A549 (cell line): Measurements from ENCODE around the gene TRIM58. TPM values are rescaled to one million over a fixed set of nuclear protein-coding genes. Genes with fewer than 3 reads are reported as not detected.

Source experiments
- ATAC-seq, 2 experiments: fragments of 200-7000 bp in 1 of 2; fragments of >200 bp in 1 of 2; cut with Nextera tagmentation in 1 of 2; cut with Tn5 transposase in 1 of 2; 3 replicates each; pipeline versions ENCODE4 v1.8.0 to v1.9.1; 2018 to 2020; ENCODE audit warnings: mild to moderate bottlenecking in 1 of 2, moderate library complexity in 1 of 2
- CTCF ChIA-PET: fragments of 300-600 bp; sonication (Branson Sonifier 250); formaldehyde crosslinking; extraction: SDS; loops from one replicate; lab custom pipeline; 2021; ENCODE audit warnings: antibody characterized with exemption, inconsistent platforms; lab: Yijun Ruan, JAX
- POLR2A ChIA-PET: fragments of 350-600 bp; formaldehyde crosslinking; extraction: SDS; loops from one replicate; lab custom pipeline; 2021; ENCODE audit warnings: antibody characterized with exemption, inconsistent platforms; lab: Yijun Ruan, JAX
- DNase-seq, 2 experiments: peaks; one replicate each; pipeline versions ENCODE4 v3.0.0 to v3.0.0-alpha.2; 2011 to 2016; ENCODE audit warnings: low read depth in 1 of 2, low spot score in 1 of 2
- FAIRE-seq: peaks from 2 replicates; lab custom pipeline; 2011; peaks lifted over from hg19 to GRCh38; lab: Jason Lieb, UNC
- H3K27ac ChIP-seq, 2 experiments: fragments of >200 bp; sonication (Bioruptor Twin); formaldehyde crosslinking; 3 replicates each; pipeline ENCODE4 v1.5.1; 2016 to 2017
- H3K4me1 ChIP-seq: fragments of >200 bp; sonication (Bioruptor Twin); formaldehyde crosslinking; 3 replicates; pipeline ENCODE4 v1.6.1; 2016
- H3K4me2 ChIP-seq: fragments of >200 bp; sonication (Bioruptor Twin); formaldehyde crosslinking; 3 replicates; pipeline ENCODE4 v1.6.1; 2016
- H3K4me3 ChIP-seq: fragments of >200 bp; sonication (Bioruptor Twin); formaldehyde crosslinking; 3 replicates; pipeline ENCODE4 v1.5.1; 2016
- H3K9me3 ChIP-seq: fragments of >200 bp; sonication (Bioruptor Twin); formaldehyde crosslinking; 3 replicates; pipeline ENCODE4 v1.6.1; 2016
- ATOH8 ChIP-seq: fragments of 250-450 bp; sonication (Bioruptor Pico); IDR thresholded peaks from 2 replicates; pipeline ENCODE4 v1.5.0; 2020; ENCODE audit warnings: low read depth, mild to moderate bottlenecking, moderate library complexity
- CBX2 ChIP-seq: fragments of 200-600 bp; sonication (generic); IDR thresholded peaks from 2 replicates; pipeline ENCODE4 v1.6.1; 2016; ENCODE audit warnings: low read depth, mild to moderate bottlenecking, borderline replicate concordance
- CBX8 ChIP-seq: fragments of 200-600 bp; sonication (generic); IDR thresholded peaks from 2 replicates; pipeline ENCODE4 v1.6.1; 2016
- EHF ChIP-seq: fragments of 250-450 bp; sonication (Bioruptor Pico); IDR thresholded peaks from 2 replicates; pipeline ENCODE4 v1.5.0; 2020; ENCODE audit warnings: mild to moderate bottlenecking
- EHMT2 ChIP-seq: fragments of 200-600 bp; sonication (generic); IDR thresholded peaks from 2 replicates; pipeline ENCODE4 v1.6.1; 2016; ENCODE audit warnings: antibody characterized with exemption, low read depth, mild to moderate bottlenecking, moderate library complexity
- EP300 ChIP-seq, 2 experiments: fragments of >200 bp; sonication (Bioruptor Twin); formaldehyde crosslinking; IDR thresholded peaks; 2 replicates in 1 of 2; 3 replicates in 1 of 2; pipeline ENCODE4 v1.6.1; 2016 to 2017
- ESRRA ChIP-seq: fragments of 150-350 bp; IDR thresholded peaks from 2 replicates; pipeline ENCODE4 v1.6.1; 2014; ENCODE audit warnings: mild to moderate bottlenecking, low read length, borderline replicate concordance
- HDAC2 ChIP-seq: fragments of 200-600 bp; sonication (generic); IDR thresholded peaks from 2 replicates; pipeline ENCODE4 v1.6.1; 2016
- HEYL ChIP-seq: fragments of 250-450 bp; sonication (Bioruptor Pico); IDR thresholded peaks from 2 replicates; pipeline ENCODE4 v1.8.0; 2021; ENCODE audit warnings: mild to moderate bottlenecking, moderate library complexity
- HOXA7 ChIP-seq: fragments of 250-450 bp; sonication (Bioruptor Pico); IDR thresholded peaks from 2 replicates; pipeline ENCODE4 v1.5.0; 2020; ENCODE audit warnings: mild to moderate bottlenecking, moderate library complexity
- HOXB5 ChIP-seq: fragments of 250-450 bp; sonication (Bioruptor Pico); IDR thresholded peaks from 2 replicates; pipeline ENCODE4 v1.5.0; 2020; ENCODE audit warnings: mild to moderate bottlenecking, moderate library complexity
- JUNB ChIP-seq: fragments of >200 bp; sonication (Bioruptor Twin); formaldehyde crosslinking; IDR thresholded peaks from 2 replicates; pipeline ENCODE4 v1.6.1; 2016
- KDM1A ChIP-seq: fragments of 200-600 bp; sonication (generic); IDR thresholded peaks from 2 replicates; pipeline ENCODE4 v1.6.1; 2016; ENCODE audit warnings: low read depth, mild to moderate bottlenecking
- MAFK ChIP-seq: fragments of 450-650 bp; IDR thresholded peaks from 2 replicates; pipeline ENCODE4 v1.6.1; 2014; ENCODE audit not compliant: partially characterized antibody
- MAZ ChIP-seq: fragments of 150-350 bp; IDR thresholded peaks from 2 replicates; pipeline ENCODE4 v1.6.1; 2014; ENCODE audit warnings: antibody characterized with exemption, low read depth, low read length, borderline replicate concordance
- NFE2L2 ChIP-seq: fragments of 150-350 bp; conservative IDR thresholded peaks from 2 replicates; pipeline ENCODE4 v1.6.1; 2014; ENCODE audit warnings: low read length
- NPAS2 ChIP-seq: fragments of 250-450 bp; sonication (Bioruptor Pico); IDR thresholded peaks from 2 replicates; pipeline ENCODE4 v1.8.0; 2022; ENCODE audit warnings: mild to moderate bottlenecking, moderate library complexity, borderline replicate concordance
- NR3C1 ChIP-seq: fragments of >200 bp; sonication (Bioruptor Twin); formaldehyde crosslinking; IDR thresholded peaks from 3 replicates; pipeline ENCODE4 v1.6.1; 2017
- PBX3 ChIP-seq: IDR thresholded peaks from 2 replicates; pipeline ENCODE4 v1.6.1; 2012
- PHF8 ChIP-seq: fragments of 200-600 bp; sonication (generic); IDR thresholded peaks from 2 replicates; pipeline ENCODE4 v1.6.1; 2016; ENCODE audit warnings: low read depth, mild to moderate bottlenecking, antibody characterized with exemption, moderate library complexity, borderline replicate concordance
- POLR2AphosphoS2 ChIP-seq: conservative IDR thresholded peaks from 2 replicates; pipeline ENCODE4 v1.6.1; 2012; ENCODE audit warnings: low read length, improper control_type of control experiment, inconsistent platforms
- RCOR1 ChIP-seq: fragments of 150-350 bp; IDR thresholded peaks from 2 replicates; pipeline ENCODE4 v1.6.1; 2014; ENCODE audit warnings: antibody characterized with exemption, low read length, low read depth
- REST ChIP-seq: fragments of 200-600 bp; sonication (generic); IDR thresholded peaks from 2 replicates; pipeline ENCODE4 v1.6.1; 2016; ENCODE audit warnings: antibody characterized with exemption, mild to moderate bottlenecking, moderate library complexity
- RNF2 ChIP-seq: fragments of 200-600 bp; sonication (generic); IDR thresholded peaks from 2 replicates; pipeline ENCODE4 v1.6.1; 2016; ENCODE audit warnings: low read depth, mild to moderate bottlenecking, antibody characterized with exemption, moderate library complexity, borderline replicate concordance
- TP53 ChIP-seq: fragments of 250-450 bp; sonication (Bioruptor Pico); IDR thresholded peaks from 2 replicates; pipeline ENCODE4 v1.5.0; 2021; ENCODE audit warnings: mild to moderate bottlenecking, moderate library complexity
- USF2 ChIP-seq: fragments of 450-650 bp; IDR thresholded peaks from 2 replicates; pipeline ENCODE4 v1.6.1; 2014; ENCODE audit warnings: antibody characterized with exemption
- ZC3H11A ChIP-seq: fragments of 450-650 bp; IDR thresholded peaks from 2 replicates; pipeline ENCODE4 v1.6.1; 2014; ENCODE audit warnings: antibody characterized with exemption, mild to moderate bottlenecking
- WGBS: methylation state at CpG from one replicate; pipeline ENCODE4 v1.1.6; 2017; ENCODE audit errors: missing lambda C conversion rate; 5-methylcytosine and 5-hydroxymethylcytosine counted together
- polyA plus RNA-seq, 4 experiments: library from polyadenylated mRNA; depleted of rRNA in 3 of 4; stranded (reverse); fragments of >200 nt; fragmentation: RNase III in 1 of 4; extraction: RNeasy Plus Mini Kit Qiagen cat#74134 plus additional on column Dnase treatment in 1 of 4; gene quantifications; 2 replicates in 3 of 4; 3 replicates in 1 of 4; pipeline ENCODE4 v1.2.3, GENCODE V29; 2011 to 2017
- TF ChIP-seq, protein P1 (sequence below): IDR thresholded peaks from 2 replicates; pipeline ENCODE4 v1.6.1; 2012; ENCODE audit warnings: low read depth, borderline replicate concordance

The TRIM58 gene
- polyA plus RNA-seq, 2 of the 4 experiments (the other 2 are of a cell fraction): not detected

GRCh38 chr1:247845693-247846017, 11.3 kb upstream of the TRIM58 start:
- CTCF ChIA-PET: no interaction called here
- FAIRE-seq: no peak
- no peaks in the 10 kb centered on the region for H3K9me3 ChIP-seq

DNA sequence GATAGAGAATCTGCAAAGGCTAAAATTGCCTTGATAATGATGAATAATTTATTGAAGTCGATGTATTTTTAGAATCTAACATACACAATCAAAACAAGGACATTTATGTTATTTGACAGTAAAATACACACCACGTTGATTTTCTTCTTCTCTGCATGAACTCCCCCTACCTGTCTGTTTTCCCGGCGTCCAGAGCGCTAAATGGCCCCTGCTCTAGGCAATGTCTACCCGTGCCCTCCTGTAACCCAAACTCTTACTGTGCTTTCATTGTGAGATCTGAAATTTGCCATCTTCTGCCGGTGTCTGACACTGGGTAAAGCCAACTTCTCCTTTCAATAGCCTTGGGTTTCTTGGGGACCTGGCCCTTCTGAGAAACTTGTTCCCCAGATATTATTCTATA, 8.6 kb upstream of the TRIM58 start:
- Histone ChIP-seq H3K4me3 (no peak overlapping the region), H3K27ac (no peak overlapping the region), H3K4me2 (no peak overlapping the region), H3K9me3 (no peaks in the 10 kb centered on the region), H3K4me1 (no peaks in the 10 kb centered on the region)
- DNase-seq (no peak), ATAC-seq (no peak), FAIRE-seq (no peak)
- WGBS: 31% methylated on average over 7 of the region's 7 CpGs
- ChIA-PET CTCF (no interaction called here), POLR2A (no interaction called here)
- TF ChIP-seq HOXB5 (CRISPR knock-in tag) (no peak), MAZ (no peak), NFE2L2 (no peak), PBX3 (no peak), PHF8 (no peak), NR3C1 (no peak), ZC3H11A (no peak), EHMT2 (no peak), RCOR1 (no peak), JUNB (no peak), NPAS2 (CRISPR knock-in tag) (no peak), KDM1A (no peak), MAFK (no peak), HDAC2 (no peak), HOXA7 (no peak)
- TF ChIP-seq, protein P1, sequence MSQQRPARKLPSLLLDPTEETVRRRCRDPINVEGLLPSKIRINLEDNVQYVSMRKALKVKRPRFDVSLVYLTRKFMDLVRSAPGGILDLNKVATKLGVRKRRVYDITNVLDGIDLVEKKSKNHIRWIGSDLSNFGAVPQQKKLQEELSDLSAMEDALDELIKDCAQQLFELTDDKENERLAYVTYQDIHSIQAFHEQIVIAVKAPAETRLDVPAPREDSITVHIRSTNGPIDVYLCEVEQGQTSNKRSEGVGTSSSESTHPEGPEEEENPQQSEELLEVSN: no peak

More at GRCh38 chr1:247845693-247846017, 11.3 kb upstream of the TRIM58 start:
- H3K27ac ChIP-seq: no peak overlapping the region
- ATAC-seq: no peak
- 6% methylated on average over 5 of the region's 5 CpGs for WGBS
- no peak overlapping the region for H3K4me3 ChIP-seq
- DNase-seq: no peak
- POLR2A ChIA-PET: no interaction called here
- TF ChIP-seq HOXA7 (no peak), MAFK (no peak), HEYL (no peak), CBX8 (no peak), TP53 (CRISPR knock-in tag) (no peak), PBX3 (no peak)
- H3K4me2 ChIP-seq: no peak overlapping the region
- H3K4me1 ChIP-seq: no peaks in the 10 kb centered on the region

GRCh38 chr1:247849616-247850015, 7.4 kb upstream of the TRIM58 start:
- CTCF ChIA-PET: no interaction called here
- 5% methylated on average over 1 of the region's 1 CpG for WGBS
- POLR2A ChIA-PET: no interaction called here
- FAIRE-seq (no peak), ATAC-seq (no peak), DNase-seq (no peak)
- Histone ChIP-seq H3K4me2 (no peak overlapping the region), H3K4me3 (no peak overlapping the region), H3K4me1 (no peaks in the 10 kb centered on the region), H3K27ac (no peak overlapping the region), H3K9me3 (no peaks in the 10 kb centered on the region)
- TF ChIP-seq RNF2 (no peak), POLR2AphosphoS2 (no peak), HOXA7 (no peak), ESRRA (no peak), PHF8 (no peak), EP300 (IDR thresholded peaks at IDR 0.05) (no peak), JUNB (no peak), REST (no peak), USF2 (no peak), CBX2 (no peak), ATOH8 (no peak), EHF (CRISPR knock-in tag) (no peak), NPAS2 (CRISPR knock-in tag) (no peak)
- TF ChIP-seq, protein P1: no peak
